Mammary epithelial cell (primary cell): ENCODE measurements around the gene KRT77.

Experiments used
- CTCF ChIP-seq, 2 donors: IDR thresholded peaks in 1 of 2; conservative IDR thresholded peaks in 1 of 2; 2 replicates each; pipeline ENCODE4 v1.5.1; 2011 to 2012; ENCODE audit warnings: inconsistent platforms in 2 of 2, low read length in 2 of 2, mild to moderate bottlenecking in 2 of 2, control low read depth in 1 of 2, low read depth in 1 of 2; ENCODE audit not compliant: insufficient read depth in 1 of 2; ENCODE audit errors: extremely low read depth in 1 of 2
- EZH2 ChIP-seq: IDR thresholded peaks from 2 replicates; pipeline ENCODE4 v1.6.1; 2012; ENCODE audit warnings: low read length, inconsistent platforms, borderline replicate concordance

- TF ChIP-seq EZH2 (no peak), CTCF (conservative IDR thresholded peaks at IDR 0.05 in 1 of 2, IDR thresholded peaks at IDR 0.05 in 1 of 2; ENCODE audit: extremely low read depth in 1 of 2, insufficient read depth in 1 of 2, low read depth in 1 of 2, low read length in 2 of 2) (no peak)
Observed at GRCh38 chr12:52669426-52669825, 33.9 kb downstream of the KRT77 start.
